Lower leg skin (tissue), 3 donors: ENCODE results near the gene TCF7L1.

ENCODE experiments used
- CTCF ChIP-seq, 3 donors: fragments of 450-650 bp; IDR thresholded peaks; one replicate each; pipeline ENCODE4 v1.5.1; 2016; ENCODE audit warnings: antibody characterized with exemption in 3 of 3, mild to moderate bottlenecking in 3 of 3, moderate library complexity in 2 of 3
- POLR2A ChIP-seq, 2 donors: fragments of 450-650 bp; IDR thresholded peaks; one replicate each; pipeline ENCODE4 v1.6.1; 2016 to 2017; ENCODE audit warnings: antibody characterized with exemption in 2 of 2, mild to moderate bottlenecking in 1 of 2, moderate library complexity in 1 of 2

- TF ChIP-seq CTCF (IDR thresholded peaks at IDR 0.05): no peak
- TF ChIP-seq POLR2A (IDR thresholded peaks at IDR 0.05): no peak
Measured at GRCh38 chr2:85183479-85183878, 50.3 kb downstream of the TCF7L1 start.
